VCaP (cell line): Measurements from ENCODE around the gene XRCC4.

Experiments
- H3K27ac ChIP-seq: fragments of 450-650 bp; 2 replicates; pipeline ENCODE4 v1.5.1; 2017
- CTCF ChIP-seq: fragments of 450-650 bp; conservative IDR thresholded peaks from 2 replicates; pipeline ENCODE4 v1.5.1; 2017; ENCODE audit warnings: mild to moderate bottlenecking, moderate library complexity

Gene XRCC4

GRCh38 chr5:83331842-83332241, 254.5 kb downstream of the XRCC4 start:
- H3K27ac ChIP-seq = no peak overlapping the region

GRCh38 chr5:83337453-83338035, 260.2 kb downstream of the XRCC4 start:
- H3K27ac ChIP-seq = no peak overlapping the region
- TF ChIP-seq CTCF = no peak

More at GRCh38 chr5:83331842-83332241, 254.5 kb downstream of the XRCC4 start:
- no peak for TF ChIP-seq CTCF

- TF ChIP-seq CTCF = no peak
- no peak overlapping the region for H3K27ac ChIP-seq
Measured at GRCh38 chr5:83340511-83340918, 263.2 kb downstream of the XRCC4 start.

- TF ChIP-seq CTCF = no peak
- no peak overlapping the region for H3K27ac ChIP-seq
Measured at GRCh38 chr5:83341815-83342334, 264.5 kb downstream of the XRCC4 start.

- TF ChIP-seq CTCF = no peak
- H3K27ac ChIP-seq = no peak overlapping the region
Measured at GRCh38 chr5:83342465-83342864, 265.1 kb downstream of the XRCC4 start.

GRCh38 chr5:83343299-83343698, 266.0 kb downstream of the XRCC4 start:
- no peak for TF ChIP-seq CTCF
- H3K27ac ChIP-seq = no peak overlapping the region

- H3K27ac ChIP-seq = no peak overlapping the region
- no peak for TF ChIP-seq CTCF
Measured at GRCh38 chr5:83345423-83345822, 268.1 kb downstream of the XRCC4 start.
